Activated CD8-positive, alpha-beta T cell treated with anti-CD3 and anti-CD28 coated beads for 36 hours (primary cell): ENCODE results near the gene HS3ST6. TPM values are rescaled to one million over a fixed set of nuclear protein-coding genes. Genes with fewer than 3 reads are reported as not detected.

Experiments used
- ATAC-seq: fragments of 200-7000 bp; cut with Tn5 transposase; one replicate; pipeline ENCODE4 v1.10.0; 2021; ENCODE audit warnings: mild to moderate bottlenecking, moderate library complexity
- CTCF ChIA-PET: fragments of 350-600 bp; sonication (Branson Sonifier 250); formaldehyde crosslinking; loops from one replicate; lab custom pipeline; 2021; ENCODE audit warnings: antibody characterized with exemption; lab: Charles Lee
- POLR2A ChIA-PET: fragments of 350-600 bp; sonication (Branson Sonifier 250); formaldehyde crosslinking; loops from one replicate; lab custom pipeline; 2021; ENCODE audit warnings: antibody characterized with exemption; lab: Charles Lee
- DNase-seq: peaks from one replicate; pipeline ENCODE4 v3.0.0-alpha.2; 2020
- H3K27ac Mint-ChIP-seq: one replicate; pipeline ENCODE4 v1.8.0; 2021; ENCODE audit warnings: mild to moderate bottlenecking, mixed read lengths
- H3K27me3 Mint-ChIP-seq: one replicate; pipeline ENCODE4 v1.8.0; 2021; ENCODE audit warnings: mixed read lengths
- H3K36me3 Mint-ChIP-seq: one replicate; pipeline ENCODE4 v1.8.0; 2021; ENCODE audit warnings: low read depth, mixed read lengths
- H3K4me1 Mint-ChIP-seq: one replicate; pipeline ENCODE4 v1.8.0; 2021; ENCODE audit warnings: low read depth, mixed read lengths
- H3K4me3 Mint-ChIP-seq: one replicate; pipeline ENCODE4 v1.8.0; 2021; ENCODE audit warnings: mild to moderate bottlenecking, moderate library complexity, mixed read lengths
- H3K9me3 Mint-ChIP-seq: one replicate; pipeline ENCODE4 v1.8.0; 2021; ENCODE audit warnings: mixed read lengths
- intact Hi-C: fragments of 100-400 bp; cut with micrococcal nuclease; formaldehyde crosslinking; loops from one replicate; pipeline ENCODE4 v1.10.0; 2022
- total RNA-seq, 2 experiments: library from RNA; stranded (reverse); gene quantifications; one replicate each; pipeline ENCODE4 v1.2.3, GENCODE V29; 2021
- TF ChIP-seq, protein P1 (sequence below): fragments of 200-600 bp; IDR thresholded peaks from one replicate; pipeline ENCODE4 v1.8.0; 2022; ENCODE audit warnings: antibody characterized with exemption, mild to moderate bottlenecking

HS3ST6 gene
- total RNA-seq, 2 experiments from 2014 or later = not detected

DNA sequence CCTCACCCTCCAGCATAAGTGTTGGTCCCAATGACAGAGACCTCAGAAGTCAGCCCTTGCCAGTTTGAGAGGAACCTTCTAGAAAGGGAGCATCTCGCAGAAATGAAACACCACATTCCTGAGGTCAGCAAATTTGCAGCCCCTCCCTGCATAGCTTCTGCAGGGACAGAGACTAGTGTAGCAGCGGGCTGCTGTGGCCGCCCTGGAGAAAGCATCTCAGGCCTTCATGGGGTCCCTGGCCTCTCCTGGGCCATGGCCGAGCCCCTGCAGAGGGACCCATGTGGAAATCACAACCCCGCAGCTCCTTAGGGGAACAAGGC is 11.4 kb downstream of the HS3ST6 start:
- ChIA-PET POLR2A (no interaction called here), CTCF (no interaction called here)
- Mint-ChIP-seq H3K36me3 (no peaks in the 10 kb centered on the region), H3K27ac (no peak overlapping the region), H3K4me3 (no peak overlapping the region), H3K27me3 (peaks cover 7% of the 10 kb centered on the region), H3K4me1 (no peaks in the 10 kb centered on the region), H3K9me3 (no peaks in the 10 kb centered on the region)
- intact Hi-C loops = no loop called here
- ATAC-seq = no peak
- TF ChIP-seq, protein P1, sequence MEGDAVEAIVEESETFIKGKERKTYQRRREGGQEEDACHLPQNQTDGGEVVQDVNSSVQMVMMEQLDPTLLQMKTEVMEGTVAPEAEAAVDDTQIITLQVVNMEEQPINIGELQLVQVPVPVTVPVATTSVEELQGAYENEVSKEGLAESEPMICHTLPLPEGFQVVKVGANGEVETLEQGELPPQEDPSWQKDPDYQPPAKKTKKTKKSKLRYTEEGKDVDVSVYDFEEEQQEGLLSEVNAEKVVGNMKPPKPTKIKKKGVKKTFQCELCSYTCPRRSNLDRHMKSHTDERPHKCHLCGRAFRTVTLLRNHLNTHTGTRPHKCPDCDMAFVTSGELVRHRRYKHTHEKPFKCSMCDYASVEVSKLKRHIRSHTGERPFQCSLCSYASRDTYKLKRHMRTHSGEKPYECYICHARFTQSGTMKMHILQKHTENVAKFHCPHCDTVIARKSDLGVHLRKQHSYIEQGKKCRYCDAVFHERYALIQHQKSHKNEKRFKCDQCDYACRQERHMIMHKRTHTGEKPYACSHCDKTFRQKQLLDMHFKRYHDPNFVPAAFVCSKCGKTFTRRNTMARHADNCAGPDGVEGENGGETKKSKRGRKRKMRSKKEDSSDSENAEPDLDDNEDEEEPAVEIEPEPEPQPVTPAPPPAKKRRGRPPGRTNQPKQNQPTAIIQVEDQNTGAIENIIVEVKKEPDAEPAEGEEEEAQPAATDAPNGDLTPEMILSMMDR = no peak
- DNase-seq = no peak

- Mint-ChIP-seq H3K4me1 (no peaks in the 10 kb centered on the region), H3K36me3 (no peaks in the 10 kb centered on the region), H3K9me3 (no peaks in the 10 kb centered on the region), H3K27me3 (peaks cover 7% of the 10 kb centered on the region), H3K4me3 (no peak overlapping the region), H3K27ac (no peak overlapping the region)
- TF ChIP-seq, protein P1 = no peak
- ChIA-PET CTCF (no interaction called here), POLR2A (no interaction called here)
- ATAC-seq = no peak
- DNase-seq = no peak
- intact Hi-C loops = no loop called here
Observed at GRCh38 chr16:1906055-1906845, 12.0 kb downstream of the HS3ST6 start.

DNA sequence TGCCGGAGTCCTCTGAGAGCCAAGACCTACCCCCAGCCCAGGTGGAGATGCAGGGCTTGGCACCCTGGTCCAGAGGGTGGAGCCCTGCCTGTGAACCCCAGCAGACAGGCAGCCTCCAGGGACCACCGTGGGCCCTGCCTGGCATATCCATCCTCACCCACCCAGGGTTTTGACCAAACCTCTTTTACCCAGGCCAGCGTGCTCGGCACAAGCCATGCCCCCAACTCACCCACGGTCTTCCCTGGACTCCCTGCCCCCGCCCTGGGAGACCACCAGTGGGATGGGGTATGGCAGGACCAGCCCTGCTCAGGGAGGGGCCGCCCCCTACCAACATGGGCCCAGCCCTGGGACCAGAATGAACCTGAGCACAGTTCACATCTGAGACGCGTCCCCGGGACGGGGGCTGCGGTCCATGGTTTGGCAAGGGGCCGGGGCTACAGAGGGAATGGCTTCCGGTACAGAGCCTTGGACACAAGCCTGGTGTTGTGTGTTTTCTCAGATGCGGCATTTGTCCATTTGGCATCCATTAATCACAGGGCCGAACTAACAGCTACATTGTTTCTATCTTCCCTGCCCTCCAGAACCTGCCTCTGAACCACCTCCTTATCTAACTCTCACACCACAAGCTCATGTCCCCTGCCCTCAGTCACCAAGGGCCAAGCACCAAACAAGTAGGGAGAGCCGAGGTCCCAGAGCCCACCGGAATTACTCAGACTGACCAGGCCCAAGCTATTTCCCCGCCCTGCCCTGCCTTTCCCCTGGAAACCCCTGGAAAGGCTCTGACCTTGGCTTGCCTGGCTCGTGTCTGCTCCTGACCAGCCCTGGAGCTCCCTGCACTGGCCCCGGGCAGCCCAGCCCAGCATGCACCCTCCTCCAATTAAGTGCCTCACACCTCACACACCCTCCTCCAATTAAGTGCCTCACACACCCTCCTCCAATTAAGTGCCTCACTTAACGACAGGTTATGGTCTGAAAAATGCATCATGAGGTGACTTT is 14.1 kb downstream of the HS3ST6 start:
- ChIA-PET CTCF (no interaction called here), POLR2A (no interaction called here)
- ATAC-seq = no peak

DNA sequence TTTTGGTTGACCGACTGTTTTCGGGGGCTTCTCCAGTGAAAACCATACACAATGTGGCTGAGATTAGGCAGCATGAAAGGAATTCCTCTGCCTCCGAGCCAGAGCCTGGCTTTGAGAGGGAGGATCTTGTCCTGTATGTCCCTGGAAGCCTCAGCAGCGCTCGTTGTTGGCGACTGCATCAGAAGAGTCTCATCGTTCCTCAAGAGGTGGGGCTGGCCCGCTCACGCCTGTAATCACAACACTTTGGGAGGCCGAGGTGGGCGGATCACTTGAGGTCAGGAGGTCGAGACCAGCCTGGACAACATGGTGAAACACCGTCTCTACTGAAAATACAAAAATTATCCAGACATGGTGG is 15.0 kb downstream of the HS3ST6 start:
- Mint-ChIP-seq H3K9me3 (no peaks in the 10 kb centered on the region), H3K4me1 (no peaks in the 10 kb centered on the region), H3K27ac (no peak overlapping the region), H3K4me3 (no peak overlapping the region), H3K27me3 (peaks cover 2% of the 10 kb centered on the region), H3K36me3 (no peaks in the 10 kb centered on the region)
- intact Hi-C loops = no loop called here
- TF ChIP-seq, protein P1 = no peak
- DNase-seq (no peak), ATAC-seq (no peak)
- CTCF ChIA-PET = interaction anchor here (1.5 kb wide), 1 partner anchor 178 kb away, joined by 4 read pairs; no protein-coding TSS in a partner anchor
- POLR2A ChIA-PET = no interaction called here

More for the DNA sequence above, 14.1 kb downstream of the HS3ST6 start:
- no peaks in the 10 kb centered on the region for H3K36me3 Mint-ChIP-seq
- no peak overlapping the region for H3K4me3 Mint-ChIP-seq
- TF ChIP-seq, protein P1 = no peak
- intact Hi-C loops = no loop called here
- no peaks in the 10 kb centered on the region for H3K4me1 Mint-ChIP-seq
- DNase-seq = no peak
- H3K27ac Mint-ChIP-seq = no peak overlapping the region
- H3K27me3 Mint-ChIP-seq = peaks cover 7% of the 10 kb centered on the region
- no peaks in the 10 kb centered on the region for H3K9me3 Mint-ChIP-seq
